Activated T-cell treated with anti-CD3 and anti-CD28 coated beads, Interleukin-2, amount 50 U/mL, for 1 hour (primary cell): ENCODE data around the gene AGBL5.

Source experiments
- DNase-seq: peaks from one replicate; pipeline ENCODE4 v3.0.0-alpha.2; 2020

The AGBL5 gene

GRCh38 chr2:27079233-27080139 lies 28.0 kb downstream of the AGBL5 start:
- no peak for DNase-seq

- DNase-seq = no peak
Observed at GRCh38 chr2:27080140-27080469, 28.6 kb downstream of the AGBL5 start.

GRCh38 chr2:27080603-27080936 lies 29.1 kb downstream of the AGBL5 start:
- DNase-seq = no peak

- DNase-seq = no peak
Observed at GRCh38 chr2:27081984-27082772, 30.7 kb downstream of the AGBL5 start.

GRCh38 chr2:27082773-27083409 lies 31.4 kb downstream of the AGBL5 start:
- DNase-seq = no peak

- no peak for DNase-seq
Observed at GRCh38 chr2:27083410-27084296, 32.2 kb downstream of the AGBL5 start.

- DNase-seq = no peak
Observed at GRCh38 chr2:27084297-27085061, 33.0 kb downstream of the AGBL5 start.

GRCh38 chr2:27085062-27085672 lies 33.7 kb downstream of the AGBL5 start:
- DNase-seq = no peak

- DNase-seq = no peak
Observed at GRCh38 chr2:27085673-27086089, 34.2 kb downstream of the AGBL5 start.

- DNase-seq = peak; percentile 99
Observed at GRCh38 chr2:27086090-27086723, 34.7 kb downstream of the AGBL5 start.

GRCh38 chr2:27086724-27087593 lies 35.5 kb downstream of the AGBL5 start, which contains the start of gene KHK:
Gene KHK, plus strand, starts transcription at chr2:27086772. Its CDS starts 488 bp downstream, at chr2:27087260.
- DNase-seq = no peak

- no peak for DNase-seq
Observed at GRCh38 chr2:27087823-27088410, 36.4 kb downstream of the AGBL5 start.

- no peak for DNase-seq
Observed at GRCh38 chr2:27088634-27089033, 37.2 kb downstream of the AGBL5 start.

GRCh38 chr2:27089111-27089954 lies 37.9 kb downstream of the AGBL5 start:
- DNase-seq = no peak

- DNase-seq = no peak
Observed at GRCh38 chr2:27091746-27092695, 40.6 kb downstream of the AGBL5 start.

GRCh38 chr2:27092696-27093429 lies 41.4 kb downstream of the AGBL5 start:
- DNase-seq = no peak
